Fibroblast of gingiva (primary cell): Measurements from ENCODE around the gene NPIPB4.
"Not testable (repeated sequence)": the region's sequence is repeated elsewhere in the genome, so short reads cannot be mapped to it uniquely, and the experiment has no call there.

Source experiments
- DNase-seq: peaks from one replicate; pipeline ENCODE4 v3.0.0-alpha.2; 2011; ENCODE audit warnings: low read depth

The NPIPB4 gene

DNA sequence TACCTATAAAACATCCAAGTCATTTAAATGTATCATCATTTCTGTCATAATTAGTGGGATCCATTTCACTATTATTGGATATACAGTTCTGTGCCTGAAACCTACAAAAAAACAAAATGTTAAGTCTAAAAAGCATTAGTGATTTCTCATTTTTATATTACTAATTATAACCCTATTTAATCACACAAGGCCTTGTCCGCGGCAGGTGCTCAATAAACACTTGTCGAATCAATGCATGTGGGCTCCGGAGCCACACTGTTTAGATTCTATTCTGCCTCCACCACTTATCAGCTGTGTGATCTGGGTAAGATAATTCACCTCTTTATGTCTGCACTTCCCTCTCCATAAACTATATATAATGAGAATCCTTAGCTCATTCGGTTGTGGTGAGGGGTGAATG lies at the start of gene NPIPB4:
NPIPB4 (minus strand) TSS at position 101 of the 400 bp plus-strand sequence. CDS start 378 bp downstream, outside the sequence.
- not testable (repeated sequence) for DNase-seq

DNA sequence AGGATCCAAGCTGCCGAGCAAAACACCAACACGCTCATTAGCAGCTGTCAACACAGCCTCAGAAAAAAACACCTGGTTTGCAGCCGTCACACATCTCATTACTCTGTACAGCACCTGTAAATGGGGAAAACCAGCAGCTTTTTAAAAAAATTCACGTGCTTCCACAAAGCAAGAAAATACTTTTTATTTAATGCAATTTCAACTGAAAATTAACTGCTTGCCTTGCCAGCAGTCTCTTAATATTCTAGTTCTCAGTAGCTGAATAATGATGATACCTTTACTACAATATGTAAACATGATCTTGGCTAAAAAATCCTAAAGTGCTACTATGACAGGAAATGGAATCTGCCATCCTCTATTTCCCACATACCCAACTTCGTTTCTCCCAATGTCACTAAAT lies 41.4 kb upstream of the NPIPB4 start:
- not testable (repeated sequence) for DNase-seq

DNA sequence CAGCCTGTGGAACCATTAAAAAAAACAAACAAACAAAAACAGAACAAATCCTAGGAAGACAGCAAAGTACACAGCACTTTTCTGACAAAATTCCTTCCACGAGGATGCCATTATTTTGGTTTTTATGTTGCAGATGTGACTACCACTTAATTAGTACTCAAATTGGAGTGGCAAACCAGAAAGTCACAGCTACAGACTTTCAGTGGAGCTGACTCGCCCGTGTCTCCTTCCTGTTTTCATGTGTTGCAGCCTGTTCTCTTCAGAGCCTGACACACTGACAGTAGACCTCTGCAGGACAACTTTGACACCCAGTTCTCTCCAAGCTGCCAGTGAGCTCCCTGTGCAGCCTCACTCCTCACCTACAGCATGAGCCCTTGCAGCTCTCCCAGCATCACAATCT lies 24.4 kb upstream of the NPIPB4 start:
- DNase-seq: not testable (repeated sequence)

DNA sequence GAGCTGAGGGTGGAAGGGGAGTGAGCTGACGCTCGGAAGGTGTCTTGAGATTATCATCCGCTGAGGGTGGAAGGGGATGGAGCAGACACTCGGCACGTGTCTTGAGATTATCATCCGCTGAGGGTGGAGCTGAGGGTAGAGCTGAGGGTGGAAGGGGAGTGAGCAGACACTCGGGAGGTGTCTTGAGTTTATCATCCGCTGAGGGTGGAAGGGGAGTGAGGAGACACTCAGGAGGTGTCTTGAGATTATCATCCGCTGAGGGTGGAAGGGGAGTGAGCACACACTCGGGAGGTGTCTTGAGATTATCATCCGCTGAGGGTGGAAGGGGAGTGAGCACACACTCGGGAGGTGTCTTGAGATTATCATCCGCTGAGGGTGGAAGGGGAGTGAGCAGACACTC lies 20.4 kb downstream of the NPIPB4 start:
- DNase-seq: not testable (repeated sequence)

DNA sequence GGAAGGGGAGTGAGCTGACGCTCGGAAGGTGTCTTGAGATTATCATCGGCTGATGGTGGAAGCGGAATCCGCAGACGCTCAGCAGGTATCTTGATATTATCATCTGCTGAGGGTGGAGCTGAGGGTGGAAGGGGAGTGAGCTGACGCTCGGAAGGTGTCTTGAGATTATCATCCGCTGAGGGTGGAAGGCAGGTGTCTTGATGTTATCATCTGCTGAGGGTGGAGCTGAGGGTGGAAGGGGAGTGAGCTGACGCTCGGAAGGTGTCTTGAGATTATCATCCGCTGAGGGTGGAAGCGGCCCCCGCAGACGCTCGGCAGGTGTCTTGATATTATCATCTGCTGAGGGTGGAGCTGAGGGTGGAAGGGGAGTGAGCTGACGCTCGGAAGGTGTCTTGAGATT lies 21.2 kb downstream of the NPIPB4 start:
- DNase-seq: not testable (repeated sequence)

DNA sequence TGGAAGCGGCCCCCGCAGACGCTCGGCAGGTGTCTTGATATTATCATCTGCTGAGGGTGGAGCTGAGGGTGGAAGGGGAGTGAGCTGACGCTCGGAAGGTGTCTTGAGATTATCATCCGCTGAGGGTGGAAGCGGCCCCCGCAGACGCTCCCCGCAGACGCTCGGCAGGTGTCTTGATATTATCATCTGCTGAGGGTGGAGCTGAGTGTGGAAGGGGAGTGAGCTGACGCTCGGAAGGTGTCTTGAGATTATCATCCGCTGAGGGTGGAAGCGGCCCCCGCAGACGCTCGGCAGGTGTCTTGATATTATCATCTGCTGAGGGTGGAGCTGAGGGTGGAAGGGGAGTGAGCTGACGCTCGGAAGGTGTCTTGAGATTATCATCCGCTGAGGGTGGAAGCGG lies 21.8 kb downstream of the NPIPB4 start:
- DNase-seq: not testable (repeated sequence)

DNA sequence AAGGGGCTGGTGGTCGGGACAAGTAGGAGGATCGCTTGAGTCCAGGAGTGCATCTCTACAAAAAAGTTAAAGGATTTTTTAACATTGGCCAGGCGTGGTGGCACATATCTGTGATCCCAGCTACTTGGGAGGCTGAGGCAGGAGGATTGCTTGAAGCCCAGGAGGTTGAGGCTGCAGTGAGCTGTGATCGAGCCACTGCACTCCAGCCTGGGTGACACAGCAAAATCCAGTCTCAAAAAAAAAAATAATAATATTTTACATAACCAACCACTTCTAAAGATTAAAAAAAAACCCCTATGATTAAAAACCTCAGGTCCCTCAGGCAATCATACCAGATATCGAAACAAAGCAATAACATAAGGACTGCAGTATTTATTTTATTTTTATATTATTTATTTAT lies 23.3 kb downstream of the NPIPB4 start:
- not testable (repeated sequence) for DNase-seq

DNA sequence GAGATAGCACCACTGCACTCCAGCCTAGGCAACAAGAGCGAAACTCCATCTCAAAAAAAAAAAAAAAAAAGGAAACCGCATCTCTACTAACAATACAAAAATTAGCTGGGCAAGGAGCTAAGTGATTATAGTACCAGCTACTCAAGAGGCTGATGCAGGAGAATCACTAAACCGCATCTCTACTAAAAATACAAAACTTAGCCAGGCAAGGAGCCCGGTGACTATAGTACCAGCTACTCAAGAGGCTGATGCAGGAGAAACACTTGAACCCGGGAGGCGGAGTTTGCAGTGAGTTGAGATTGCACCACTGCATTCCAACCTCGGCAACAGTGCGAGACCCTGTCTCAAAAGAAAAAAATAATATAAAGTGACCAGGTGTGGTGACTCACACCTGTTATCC lies 27.6 kb downstream of the NPIPB4 start:
- not testable (repeated sequence) for DNase-seq

DNA sequence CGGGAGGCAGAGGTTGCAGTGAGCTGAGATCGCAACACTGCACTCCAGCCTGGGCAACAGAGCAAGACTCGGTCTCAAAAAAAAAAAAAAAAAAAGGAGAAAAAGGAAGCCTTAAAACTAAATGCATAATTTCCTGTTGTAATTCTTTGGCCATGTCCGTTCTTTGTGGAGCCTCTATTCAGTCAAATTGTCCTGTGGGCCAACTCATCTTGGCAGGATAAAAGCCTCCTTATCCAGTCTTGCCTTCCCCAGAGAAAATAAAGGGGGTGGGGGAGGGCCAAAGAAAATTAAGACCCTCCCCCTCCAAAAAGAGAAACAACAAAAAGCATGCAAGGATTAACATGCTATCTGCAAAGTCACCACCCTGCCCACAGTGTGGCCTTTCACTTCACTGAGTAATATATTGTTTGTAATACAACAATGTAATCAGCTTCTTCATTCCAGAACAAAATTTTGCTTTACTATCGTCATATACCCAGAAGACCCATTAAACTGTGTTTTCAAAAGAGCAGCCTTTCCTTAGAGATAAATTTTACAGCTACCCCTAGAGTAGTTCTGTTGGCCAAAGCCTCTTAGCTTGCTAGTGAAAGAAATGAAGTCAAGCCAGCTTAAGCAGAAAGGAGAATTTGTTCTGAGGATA lies 31.4 kb downstream of the NPIPB4 start:
- DNase-seq: not testable (repeated sequence)

DNA sequence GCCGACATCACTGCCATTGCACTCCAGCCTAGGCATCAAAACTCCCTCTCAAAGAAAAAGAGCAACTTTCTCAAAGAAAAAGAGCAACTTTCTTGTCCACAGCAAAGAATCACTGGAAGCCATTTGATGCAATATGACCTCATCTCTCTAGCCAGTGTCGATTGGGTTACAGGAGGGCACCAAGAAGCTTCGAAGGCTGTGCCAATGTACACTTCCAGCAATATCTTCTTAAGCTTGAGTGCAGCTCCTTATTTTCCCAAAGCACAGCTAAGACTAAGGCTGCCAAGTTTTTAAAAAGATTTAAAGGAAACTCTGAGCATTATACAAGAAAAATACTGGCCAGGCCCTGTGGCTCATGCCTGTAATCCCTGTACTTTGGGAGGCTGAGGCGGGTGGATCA lies 32.0 kb downstream of the NPIPB4 start:
- DNase-seq: not testable (repeated sequence)

DNA sequence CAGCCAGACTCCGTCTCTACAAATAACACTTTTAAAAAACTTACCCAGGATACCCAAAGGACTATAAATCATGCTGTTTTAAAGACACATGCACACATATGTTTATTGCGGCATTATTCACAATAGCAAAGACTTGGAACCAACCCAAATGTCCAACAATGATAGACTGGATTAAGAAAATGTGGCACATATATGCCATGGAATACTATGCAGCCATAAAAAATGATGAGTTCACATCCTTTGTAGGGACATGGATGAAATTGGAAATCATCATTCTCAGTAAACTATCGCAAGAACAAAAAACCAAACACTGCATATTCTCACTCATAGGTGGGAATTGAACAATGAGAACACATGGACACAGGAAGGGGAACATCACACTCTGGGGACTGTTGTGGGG lies 34.3 kb downstream of the NPIPB4 start:
- DNase-seq: not testable (repeated sequence)

DNA sequence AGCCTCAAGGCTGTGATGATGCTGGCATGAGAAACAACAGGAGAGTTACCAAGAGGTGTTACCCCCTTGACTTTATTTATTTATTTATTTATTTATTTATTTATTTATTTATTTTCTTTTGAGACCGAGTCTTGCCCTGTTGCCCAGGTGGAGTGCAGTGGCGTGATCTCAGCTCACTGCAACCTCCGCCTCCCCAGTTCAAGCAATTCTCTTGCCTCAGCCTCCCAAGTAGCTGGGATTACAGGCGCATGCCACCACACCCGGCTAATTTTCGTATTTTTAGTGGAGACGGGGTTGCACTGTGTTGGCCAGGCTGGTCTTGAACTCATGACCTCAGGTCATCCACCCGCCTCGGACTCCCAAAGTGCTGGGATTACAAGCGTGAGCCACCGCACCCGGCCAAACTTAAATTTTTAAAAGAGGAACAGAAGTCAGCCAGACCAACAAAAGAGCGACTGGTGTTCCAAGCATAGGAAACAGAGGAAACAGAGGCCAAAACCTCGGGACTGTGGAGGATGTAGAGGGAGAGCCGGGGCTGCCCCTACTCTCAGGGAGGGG lies 36.6 kb downstream of the NPIPB4 start:
- not testable (repeated sequence) for DNase-seq

DNA sequence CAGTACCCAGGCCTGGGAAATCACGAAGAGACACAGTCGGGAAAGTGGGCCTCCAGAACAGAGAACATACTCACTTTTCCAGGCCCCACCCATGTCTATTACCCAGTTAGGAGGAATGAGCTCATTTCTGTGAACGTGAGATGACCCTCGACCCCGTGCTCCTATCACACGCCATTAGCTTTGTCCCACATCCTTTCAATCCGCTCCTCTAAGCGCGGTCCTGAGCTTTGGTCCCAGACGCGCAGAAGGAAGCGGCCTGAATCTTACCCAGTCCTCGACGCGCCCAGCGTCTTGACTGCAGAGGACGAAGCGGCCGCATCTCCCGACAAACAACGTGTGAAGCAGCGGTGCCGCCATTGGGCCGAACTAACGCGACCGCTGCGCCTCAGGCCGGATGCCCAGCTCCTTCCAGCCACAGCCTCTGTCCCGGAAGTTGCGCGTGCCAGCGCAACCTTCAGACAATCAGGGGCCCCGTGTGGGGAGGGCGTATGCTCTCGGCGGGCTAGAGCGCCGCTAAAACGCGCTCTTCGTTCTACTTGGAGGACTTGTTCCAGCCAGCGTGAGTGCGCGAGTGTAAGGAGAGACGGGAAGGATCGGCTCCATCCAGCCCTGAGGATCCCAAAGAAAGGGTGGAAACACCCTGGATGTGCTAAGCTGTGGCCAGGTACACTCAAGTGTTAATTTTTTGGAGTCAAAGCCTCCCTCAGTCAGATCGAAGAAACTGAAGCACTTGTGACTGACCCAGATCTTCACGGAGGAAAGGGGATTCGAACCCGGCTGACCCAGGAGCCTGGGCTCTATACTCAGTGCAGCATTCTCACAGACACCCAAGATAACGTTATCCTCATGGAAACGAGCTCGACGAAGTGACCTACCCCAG lies 37.3 kb downstream of the NPIPB4 start:
- DNase-seq: peak; percentile 73

DNA sequence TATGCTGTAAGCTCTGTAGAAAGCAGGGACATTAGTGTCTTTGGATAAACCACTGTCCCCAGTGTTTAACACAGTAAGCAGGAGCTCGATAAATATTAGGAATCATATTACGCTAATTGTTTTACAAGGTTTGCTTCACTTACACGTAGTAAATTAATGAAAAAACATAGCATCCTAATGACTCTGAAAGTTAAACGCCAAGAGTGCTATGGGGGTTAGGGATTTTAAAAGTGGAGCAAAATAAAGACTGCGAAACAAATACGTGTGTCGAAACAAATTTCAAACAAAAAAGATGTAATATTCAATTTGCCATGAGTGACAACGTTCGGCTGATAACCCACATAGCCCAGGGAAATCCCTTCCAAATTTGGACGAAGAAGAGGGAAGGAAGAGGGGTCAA lies 37.9 kb downstream of the NPIPB4 start:
- not testable (repeated sequence) for DNase-seq

DNA sequence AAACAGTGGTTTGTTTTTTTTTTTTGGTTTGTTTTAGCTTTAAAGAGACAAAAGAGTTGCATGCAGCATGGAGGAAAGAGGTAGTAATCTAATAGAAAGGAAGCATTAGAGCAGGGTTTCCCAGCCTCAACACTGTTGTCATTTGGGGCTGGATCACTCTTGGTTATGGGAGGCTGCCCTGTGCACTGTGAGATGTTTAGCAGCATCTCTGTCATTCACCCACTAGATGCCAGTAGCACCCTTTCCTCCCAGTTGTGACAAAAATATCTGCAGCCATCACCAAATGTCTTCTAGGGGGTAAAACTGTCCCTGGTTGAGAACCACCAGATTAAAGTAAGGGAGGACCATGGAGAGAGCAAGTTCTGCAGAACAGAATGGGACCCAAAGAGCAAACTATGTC lies 40.5 kb downstream of the NPIPB4 start:
- DNase-seq: not testable (repeated sequence)

DNA sequence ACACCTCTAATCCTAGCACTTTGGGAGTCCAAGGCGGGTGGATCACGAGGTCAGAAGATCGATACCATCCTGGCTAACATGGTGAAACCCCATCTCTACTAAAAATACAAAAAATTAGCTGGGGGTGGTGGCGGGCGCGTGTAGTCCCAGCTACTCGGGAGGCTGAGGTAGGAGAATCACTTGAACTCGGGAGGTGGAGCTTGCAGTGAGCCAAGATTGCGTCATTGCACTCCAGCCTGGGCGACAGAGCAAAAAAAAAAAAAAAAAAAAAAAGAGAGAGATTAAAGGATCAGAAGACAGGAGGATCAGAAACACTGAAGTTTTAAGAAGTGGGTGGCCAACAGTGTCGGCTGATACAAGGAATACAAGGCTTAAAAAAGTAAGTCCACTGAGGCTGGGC lies 41.9 kb downstream of the NPIPB4 start:
- not testable (repeated sequence) for DNase-seq

DNA sequence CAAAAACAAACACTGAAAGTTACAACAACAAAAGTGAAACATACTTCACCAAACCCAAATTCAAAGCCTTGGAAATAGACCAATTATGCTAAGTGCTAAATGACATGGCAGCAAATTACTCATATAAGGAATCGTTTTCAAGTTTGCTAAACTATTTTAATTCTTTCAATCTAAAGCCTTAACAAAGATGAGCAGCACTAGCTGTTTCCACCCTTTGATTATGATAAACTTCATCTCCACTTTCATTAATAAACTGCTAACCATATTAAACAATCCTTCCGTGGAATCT lies 55.2 kb downstream of the NPIPB4 start:
- DNase-seq: not testable (repeated sequence)

DNA sequence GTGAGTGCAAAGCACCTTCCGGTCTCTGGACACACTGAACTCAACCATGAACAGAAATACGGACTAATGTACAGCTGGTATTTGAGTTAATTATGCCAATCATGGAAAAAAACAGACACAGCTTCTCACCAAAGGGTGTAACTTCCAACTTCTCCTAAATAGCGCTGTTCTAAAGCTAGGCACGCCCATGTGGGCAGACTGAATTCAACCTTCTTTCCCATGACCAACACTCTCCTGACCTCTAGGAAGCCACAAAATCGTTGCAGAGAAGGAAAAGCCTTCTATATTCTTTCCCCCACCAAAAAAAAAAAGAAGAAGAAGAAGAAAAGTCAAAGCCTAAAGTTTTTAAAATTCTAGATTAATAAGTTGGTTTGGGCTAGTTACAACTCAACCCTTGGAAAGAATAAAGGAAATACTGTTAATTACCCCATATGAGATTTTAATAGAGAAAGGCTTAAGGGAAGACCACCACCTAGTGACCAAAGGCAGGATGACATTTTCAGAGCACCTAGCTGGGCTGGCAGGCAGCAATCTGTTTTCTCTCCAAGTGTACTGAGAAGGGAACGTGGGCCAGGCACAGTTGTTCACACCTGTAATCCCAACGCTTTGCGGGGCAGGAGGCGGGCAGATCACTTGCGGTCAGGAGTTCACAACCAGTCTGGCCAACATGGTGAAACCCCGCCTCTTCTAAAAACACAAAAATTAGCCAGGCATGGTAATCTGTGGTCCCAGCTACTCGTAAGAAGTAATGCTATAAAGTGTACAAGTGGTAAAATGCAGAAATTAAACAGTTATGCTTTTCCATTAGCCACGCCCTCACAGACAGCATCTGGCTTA lies 55.8 kb downstream of the NPIPB4 start:
- peak; percentile 45 for DNase-seq

DNA sequence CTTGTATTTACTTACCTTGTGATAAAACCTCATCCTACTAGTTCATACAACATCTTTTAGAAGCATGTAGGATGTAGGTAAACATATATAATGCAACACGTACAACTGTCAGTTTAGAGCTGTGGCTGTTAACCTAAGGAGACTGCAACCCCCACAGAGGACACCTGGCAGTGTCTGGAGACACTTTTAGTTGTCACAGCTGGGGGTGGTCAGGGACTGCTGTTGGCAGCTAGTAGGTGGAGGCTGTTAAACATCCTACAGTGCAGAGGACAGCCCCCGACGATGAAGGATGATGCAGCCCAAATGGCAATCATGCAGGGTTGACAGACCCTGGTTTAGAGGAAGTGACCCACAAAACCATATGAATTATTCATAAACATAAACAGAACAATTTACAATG lies 59.0 kb downstream of the NPIPB4 start:
- DNase-seq: not testable (repeated sequence)

DNA sequence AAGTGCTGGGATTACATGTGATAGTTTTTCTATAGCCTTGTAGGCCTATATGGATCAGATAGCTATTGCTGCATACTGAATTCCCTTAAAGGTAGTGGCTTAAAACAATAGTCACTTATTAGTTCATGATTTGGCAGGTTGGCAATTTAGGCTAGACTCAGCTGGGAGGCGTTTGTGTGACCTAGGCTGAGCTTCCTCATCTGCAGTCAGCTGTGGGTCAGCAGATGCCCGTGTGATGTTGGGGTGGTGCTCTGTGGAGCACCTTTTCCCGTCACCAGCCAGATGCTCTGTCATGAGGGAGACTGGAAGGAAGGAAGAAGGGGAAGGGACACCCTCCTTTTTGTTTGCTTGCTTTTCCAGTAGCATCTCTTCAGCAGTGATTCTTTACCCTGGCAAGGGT lies 64.2 kb downstream of the NPIPB4 start:
- not testable (repeated sequence) for DNase-seq

DNA sequence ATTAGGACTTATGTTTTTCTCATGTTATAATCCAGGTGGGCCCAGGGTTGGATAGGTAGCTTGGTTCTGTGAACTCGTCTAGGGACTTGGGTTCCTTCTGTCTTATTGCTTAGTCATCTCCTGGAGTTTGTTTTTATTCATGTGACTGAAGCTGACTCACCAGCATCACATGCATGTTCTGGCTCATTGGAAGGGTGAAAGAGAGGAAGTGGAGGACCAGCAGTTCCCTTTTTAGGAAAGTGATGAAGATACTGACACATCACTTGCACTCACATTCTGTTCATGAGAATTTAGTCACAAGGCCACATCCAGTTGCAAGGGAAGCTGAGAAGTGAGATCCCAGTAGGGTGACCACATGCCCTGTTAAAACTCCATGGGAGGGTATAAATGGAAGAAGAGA lies 67.0 kb downstream of the NPIPB4 start:
- DNase-seq: not testable (repeated sequence)
